ENCODE data around the gene YY1. TPM values are rescaled to one million over a fixed set of nuclear protein-coding genes. Genes with fewer than 3 reads are reported as not detected.

Gene YY1
- total and polyA plus RNA-seq, 9 of the 15 experiments (the other 6 are each of a cell fraction or from before 2014, with no cell fraction given): 20.8 to 74.2 (median 46.7) TPM

DNA sequence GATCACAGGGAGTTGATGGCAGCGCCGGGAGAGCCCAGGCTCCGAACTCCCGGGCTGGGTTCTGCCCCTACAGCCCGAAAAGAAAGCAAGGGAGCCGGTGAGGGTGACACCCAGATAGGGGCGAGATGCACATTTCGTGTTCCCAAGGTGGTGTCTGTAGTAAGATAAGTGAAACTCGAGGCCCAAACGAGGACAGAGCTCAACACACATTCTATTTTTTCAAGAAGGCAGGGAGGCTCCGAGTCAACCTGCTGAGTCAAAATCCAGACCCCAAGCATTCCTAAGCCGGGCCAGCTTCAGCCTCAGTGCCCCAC lies 24.2 kb upstream of the YY1 start (continued):
- TF ChIP-seq HNRNPL (IDR thresholded peaks at IDR 0.05; ENCODE audit: low read depth, low read length) (no peak), ZNF197 (CRISPR knock-in tag; IDR thresholded peaks at IDR 0.05; ENCODE audit: low read depth) (no peak), MED1 (CRISPR knock-in tag; IDR thresholded peaks at IDR 0.05; ENCODE audit: borderline replicate concordance) (no peak), NR1H2 (CRISPR knock-in tag; IDR thresholded peaks at IDR 0.05) (no peak), TEAD2 (tag; IDR thresholded peaks at IDR 0.05) (no peak), ADNP (tag; IDR thresholded peaks at IDR 0.05) (no peak), SRSF7 (optimal IDR thresholded peaks at IDR 0.05; ENCODE audit: low read depth, low read length) (no peak), ZBTB9 (CRISPR knock-in tag; IDR thresholded peaks at IDR 0.05) (no peak), SUPT5H (IDR thresholded peaks at IDR 0.05) (no peak), NCOA1 (IDR thresholded peaks at IDR 0.05; ENCODE audit: low read depth) (no peak), KDM1A (IDR thresholded peaks at IDR 0.05) (peak in 1 of 2 experiments; percentile 9; a peak in 1 of 4 replicates)
- TF ChIP-seq, protein P1, sequence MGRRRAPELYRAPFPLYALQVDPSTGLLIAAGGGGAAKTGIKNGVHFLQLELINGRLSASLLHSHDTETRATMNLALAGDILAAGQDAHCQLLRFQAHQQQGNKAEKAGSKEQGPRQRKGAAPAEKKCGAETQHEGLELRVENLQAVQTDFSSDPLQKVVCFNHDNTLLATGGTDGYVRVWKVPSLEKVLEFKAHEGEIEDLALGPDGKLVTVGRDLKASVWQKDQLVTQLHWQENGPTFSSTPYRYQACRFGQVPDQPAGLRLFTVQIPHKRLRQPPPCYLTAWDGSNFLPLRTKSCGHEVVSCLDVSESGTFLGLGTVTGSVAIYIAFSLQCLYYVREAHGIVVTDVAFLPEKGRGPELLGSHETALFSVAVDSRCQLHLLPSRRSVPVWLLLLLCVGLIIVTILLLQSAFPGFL (CRISPR knock-in tag; IDR thresholded peaks at IDR 0.05): no peak
- TF ChIP-seq, protein P2, sequence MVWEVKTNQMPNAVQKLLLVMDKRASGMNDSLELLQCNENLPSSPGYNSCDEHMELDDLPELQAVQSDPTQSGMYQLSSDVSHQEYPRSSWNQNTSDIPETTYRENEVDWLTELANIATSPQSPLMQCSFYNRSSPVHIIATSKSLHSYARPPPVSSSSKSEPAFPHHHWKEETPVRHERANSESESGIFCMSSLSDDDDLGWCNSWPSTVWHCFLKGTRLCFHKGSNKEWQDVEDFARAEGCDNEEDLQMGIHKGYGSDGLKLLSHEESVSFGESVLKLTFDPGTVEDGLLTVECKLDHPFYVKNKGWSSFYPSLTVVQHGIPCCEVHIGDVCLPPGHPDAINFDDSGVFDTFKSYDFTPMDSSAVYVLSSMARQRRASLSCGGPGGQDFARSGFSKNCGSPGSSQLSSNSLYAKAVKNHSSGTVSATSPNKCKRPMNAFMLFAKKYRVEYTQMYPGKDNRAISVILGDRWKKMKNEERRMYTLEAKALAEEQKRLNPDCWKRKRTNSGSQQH (CRISPR knock-in tag; IDR thresholded peaks at IDR 0.05): no peak
- TF ChIP-seq, protein P3, sequence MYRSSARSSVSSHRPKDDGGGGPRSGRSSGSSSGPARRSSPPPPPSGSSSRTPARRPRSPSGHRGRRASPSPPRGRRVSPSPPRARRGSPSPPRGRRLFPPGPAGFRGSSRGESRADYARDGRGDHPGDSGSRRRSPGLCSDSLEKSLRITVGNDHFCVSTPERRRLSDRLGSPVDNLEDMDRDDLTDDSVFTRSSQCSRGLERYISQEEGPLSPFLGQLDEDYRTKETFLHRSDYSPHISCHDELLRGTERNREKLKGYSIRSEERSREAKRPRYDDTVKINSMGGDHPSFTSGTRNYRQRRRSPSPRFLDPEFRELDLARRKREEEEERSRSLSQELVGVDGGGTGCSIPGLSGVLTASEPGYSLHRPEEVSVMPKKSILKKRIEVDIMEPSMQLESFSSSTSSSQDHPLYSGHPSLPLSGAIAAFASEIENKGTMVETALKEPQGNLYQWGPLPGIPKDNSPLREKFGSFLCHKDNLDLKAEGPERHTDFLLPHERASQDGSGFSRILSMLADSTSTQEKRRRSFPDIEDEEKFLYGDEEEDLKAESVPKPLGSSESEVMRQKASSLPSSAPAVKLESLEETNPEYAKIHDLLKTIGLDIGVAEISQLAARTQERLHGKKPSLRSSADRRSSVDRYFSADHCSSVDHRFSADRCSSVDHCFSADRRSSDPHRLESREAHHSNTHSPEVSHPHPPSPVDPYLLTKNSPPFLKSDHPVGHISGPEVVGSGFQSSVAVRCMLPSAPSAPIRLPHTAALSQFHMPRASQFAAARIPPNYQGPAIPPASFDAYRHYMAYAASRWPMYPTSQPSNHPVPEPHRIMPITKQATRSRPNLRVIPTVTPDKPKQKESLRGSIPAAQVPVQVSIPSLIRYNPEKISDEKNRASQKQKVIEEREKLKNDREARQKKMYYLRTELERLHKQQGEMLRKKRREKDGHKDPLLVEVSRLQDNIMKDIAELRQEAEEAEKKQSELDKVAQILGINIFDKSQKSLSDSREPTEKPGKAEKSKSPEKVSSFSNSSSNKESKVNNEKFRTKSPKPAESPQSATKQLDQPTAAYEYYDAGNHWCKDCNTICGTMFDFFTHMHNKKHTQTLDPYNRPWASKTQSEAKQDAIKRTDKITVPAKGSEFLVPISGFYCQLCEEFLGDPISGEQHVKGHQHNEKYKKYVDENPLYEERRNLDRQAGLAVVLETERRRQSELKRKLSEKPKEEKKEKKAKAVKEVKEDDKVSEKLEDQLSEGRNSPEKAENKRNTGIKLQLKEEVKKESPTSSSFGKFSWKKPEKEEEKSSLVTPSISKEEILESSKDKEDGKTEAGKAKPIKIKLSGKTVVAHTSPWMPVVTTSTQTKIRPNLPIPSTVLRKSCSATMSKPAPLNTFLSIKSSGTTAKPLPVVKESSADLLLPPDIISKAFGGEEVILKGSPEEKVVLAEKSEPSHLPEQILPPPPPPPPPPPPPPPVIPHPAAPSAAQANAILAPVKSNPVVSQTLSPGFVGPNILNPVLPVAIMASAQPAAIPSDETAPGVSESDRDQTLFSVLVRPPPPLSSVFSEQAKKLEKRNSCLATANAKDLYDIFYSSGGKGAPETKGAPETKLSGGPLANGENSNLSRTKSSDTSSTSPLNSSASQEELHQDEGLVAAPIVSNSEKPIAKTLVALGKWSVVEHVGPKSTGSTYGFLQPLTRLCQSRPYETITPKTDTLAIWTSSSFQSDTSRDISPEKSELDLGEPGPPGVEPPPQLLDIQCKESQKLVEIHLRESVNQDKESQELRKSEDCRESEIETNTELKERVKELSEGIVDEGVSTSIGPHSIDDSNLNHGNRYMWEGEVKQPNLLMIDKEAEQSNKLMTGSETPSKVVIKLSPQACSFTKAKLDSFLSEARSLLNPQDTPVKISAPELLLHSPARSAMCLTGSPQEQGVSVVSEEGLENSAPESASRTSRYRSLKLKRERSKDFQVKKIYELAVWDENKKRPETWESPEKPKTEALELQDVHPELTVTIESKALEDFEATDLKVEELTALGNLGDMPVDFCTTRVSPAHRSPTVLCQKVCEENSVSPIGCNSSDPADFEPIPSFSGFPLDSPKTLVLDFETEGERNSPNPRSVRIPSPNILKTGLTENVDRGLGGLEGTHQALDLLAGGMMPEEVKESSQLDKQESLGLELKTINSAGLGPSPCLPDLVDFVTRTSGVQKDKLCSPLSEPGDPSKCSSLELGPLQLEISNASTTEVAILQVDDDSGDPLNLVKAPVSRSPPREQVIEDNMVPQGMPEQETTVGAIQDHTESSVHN (IDR thresholded peaks at IDR 0.05; ENCODE audit: borderline replicate concordance in 1 of 2, low read depth in 1 of 2): no peak
